ENCODE measurements around the gene NCS1. TPM values are rescaled to one million over a fixed set of nuclear protein-coding genes. Genes with fewer than 3 reads are reported as not detected.

NCS1 gene
- total RNA-seq, 1 experiment from 2014 or later: 68.7 TPM

GRCh38 chr9:130212543-130213297, 40.5 kb downstream of the NCS1 start:
- Histone ChIP-seq H4K20me1 (ENCODE audit: insufficient read depth) (no peaks in the 10 kb centered on the region), H3K4me2 (ENCODE audit: low read length) (no peak overlapping the region), H3K27me3 (ENCODE audit: insufficient read depth, low read length) (no peaks in the 10 kb centered on the region), H3K27ac (ENCODE audit: low read depth, low read length) (no peak overlapping the region), H3K79me2 (ENCODE audit: insufficient read depth, low read length) (peaks cover 24% of the 10 kb centered on the region; the same call in 1 of the 2 replicates), H3K4me1 (ENCODE audit: control insufficient read depth in 1 of 2, insufficient read depth in 2 of 2, low read length in 2 of 2) (0 out of 4 replicates have a peak, but pooled peaks cover 0 to 3% of the 10 kb centered on the region in 2 experiments), H3K36me3 (ENCODE audit: control insufficient read depth in 1 of 2, insufficient read depth in 2 of 2, low read length in 2 of 2) (peaks cover 1 to 2% of the 10 kb centered on the region in 2 experiments; a peak in 2 of 4 replicates), H3K4me3 (replicated peaks in 1 of 2; ENCODE audit: low read depth in 1 of 2, low read length in 2 of 2) (no peak overlapping the region), H3K9me3 (ENCODE audit: control insufficient read depth in 1 of 2, insufficient read depth in 1 of 2, low read depth in 1 of 2, low read length in 2 of 2) (no peaks in the 10 kb centered on the region), H3K9me2 (ENCODE audit: insufficient read depth) (no peaks in the 10 kb centered on the region), H3K9ac (ENCODE audit: low read length) (no peak overlapping the region), H2AFZ (ENCODE audit: low read depth, low read length, poor library complexity, severe bottlenecking) (no peak overlapping the region)
- intact Hi-C loops (cut with micrococcal nuclease): no loop called here
- ATAC-seq: no peak
- RAD21 ChIA-PET (ENCODE audit: low non-redundant PET in 1 of 2, low total read pairs in 2 of 2, uncharacterized antibody in 2 of 2, unreplicated experiment in 2 of 2): no interaction called here
- TF ChIP-seq EZH2 (IDR thresholded peaks at IDR 0.05) (no peak), ZFX (IDR thresholded peaks at IDR 0.05) (no peak), EGR1 (IDR thresholded peaks at IDR 0.05; ENCODE audit: low read depth) (no peak), CTCF (IDR thresholded peaks at IDR 0.05 in 2 of 3, conservative IDR thresholded peaks at IDR 0.05 in 1 of 3; ENCODE audit: borderline replicate concordance in 1 of 3, insufficient read depth in 1 of 3, low read depth in 2 of 3, low read length in 2 of 3) (no peak), POLR2A (IDR thresholded peaks at IDR 0.05; ENCODE audit: borderline replicate concordance, extremely low read depth, insufficient read depth, insufficient read length) (no peak), ZBTB33 (IDR thresholded peaks at IDR 0.05; ENCODE audit: extremely low read depth, insufficient replicate concordance, low read length) (no peak), JUND (IDR thresholded peaks at IDR 0.05) (no peak), SP1 (IDR thresholded peaks at IDR 0.05; ENCODE audit: low read depth) (no peak), SRF (IDR thresholded peaks at IDR 0.05; ENCODE audit: low read depth) (no peak), ATF3 (IDR thresholded peaks at IDR 0.05) (no peak), RAD21 (IDR thresholded peaks at IDR 0.05; ENCODE audit: low read depth) (no peak), SIN3A (IDR thresholded peaks at IDR 0.05; ENCODE audit: low read depth) (no peak), MAX (IDR thresholded peaks at IDR 0.05) (no peak), CEBPB (IDR thresholded peaks at IDR 0.05; ENCODE audit: low read depth) (no peak)
- CTCF ChIA-PET: no interaction called here
- no peak for DNase-seq (ENCODE audit: low read depth, low spot score)
- BruUV-seq (replicated peaks): no TSS peak
- POLR2A ChIA-PET: no interaction called here
